Adrenal gland (tissue), 12 donors: ENCODE data around the gene ENOX1. TPM values are rescaled to one million over a fixed set of nuclear protein-coding genes. Genes with fewer than 3 reads are reported as not detected.

Source experiments
- DNase-seq, 7 donors: peaks; one replicate each; pipeline ENCODE4 v3.0.0-alpha.2; 2019 to 2020
- H3K27ac ChIP-seq, 5 donors: fragments of 200-600 bp; sonication (generic) in 4 of 5; 1 replicate in 3 of 5; 2 replicates in 2 of 5; pipeline versions ENCODE4 v1.5.1 to v1.8.0; 2016 to 2020; ENCODE audit warnings: mild to moderate bottlenecking in 1 of 5
- H3K27me3 ChIP-seq: fragments of 200-600 bp; 2 replicates; pipeline ENCODE4 v1.8.0; 2021
- H3K36me3 ChIP-seq, 2 donors: fragments of 200-600 bp; replicated peaks in 1 of 2; 1 replicate in 1 of 2; 2 replicates in 1 of 2; pipeline versions ENCODE4 v1.5.1 to v1.8.0; 2018 to 2022
- H3K4me1 ChIP-seq, 2 donors: fragments of 200-600 bp; replicated peaks in 1 of 2; 1 replicate in 1 of 2; 2 replicates in 1 of 2; pipeline versions ENCODE4 v1.5.1 to v1.8.0; 2018 to 2021
- H3K4me3 ChIP-seq, 4 donors: fragments of 200-600 bp; sonication (generic) in 3 of 4; one replicate each; pipeline ENCODE4 v1.5.1; 2016 to 2018
- H3K9me3 ChIP-seq, 3 donors: fragments of 200-600 bp; sonication (generic) in 1 of 3; replicated peaks in 1 of 3; 1 replicate in 2 of 3; 2 replicates in 1 of 3; pipeline versions ENCODE4 v1.5.1 to v1.8.0; 2016 to 2021
- CTCF ChIP-seq, 6 experiments: fragments of 450-650 bp in 4 of 6; fragments of 200-600 bp in 2 of 6; sonication (generic) in 1 of 6; IDR thresholded peaks; 1 replicate in 5 of 6; 2 replicates in 1 of 6; pipeline versions ENCODE4 v1.5.1 to v1.8.0; 2016 to 2021; ENCODE audit warnings: antibody characterized with exemption in 6 of 6, mild to moderate bottlenecking in 2 of 6, moderate library complexity in 1 of 6
- POLR2A ChIP-seq, 2 donors: fragments of 450-650 bp; IDR thresholded peaks; one replicate each; pipeline ENCODE4 v1.6.1; 2017; ENCODE audit warnings: antibody characterized with exemption in 2 of 2, mild to moderate bottlenecking in 2 of 2, moderate library complexity in 1 of 2
- WGBS, 4 donors: extraction: QIAGEN DNeasy Blood & Tissue Kit in 2 of 4; methylation state at CpG; one replicate each; pipeline versions ENCODE4 v1.1.5 to v1.1.7; 2013 to 2017; 5-methylcytosine and 5-hydroxymethylcytosine counted together
- intact Hi-C, 2 donors: fragments of 100-400 bp; cut with DNase I; formaldehyde crosslinking; loops; one replicate each; pipeline versions ENCODE4 v1.14.1 to v1.15.0; 2022 to 2023
- polyA plus RNA-seq, 3 donors: library from polyadenylated mRNA; stranded (reverse); fragments of 200-250 nt in 2 of 3; fragments of 350-450 nt in 1 of 3; fragmentation: Illumina TruSeq in 1 of 3; extraction: RNeasy Lipid Tissue Mini Kit (QIAGEN cat#74804) in 1 of 3; gene quantifications; one replicate each; pipeline ENCODE4 v1.2.3, GENCODE V29; 2013 to 2014
- total RNA-seq, 9 donors: library from RNA; depleted of rRNA in 4 of 9; stranded (reverse); fragments of >200 nt in 4 of 9; fragments of 120-200 nt in 1 of 9; fragmentation: NEBNext Ultra II Directional in 1 of 9; extraction: Animal tissue kit (Norgen Biotek cat#: 25700) in 1 of 9; gene quantifications; one replicate each; pipeline versions ENCODE4 v1.1.0 to v1.2.4, GENCODE V29; 2013 to 2023
- donor health status: healthy with polysubstance abuse.
- donor health status: Bipolar disorder and iron deficiency.
- donor health status: DM: yes; HTN: yes; CAD: no.
- donor health status: DM: no; HTN: no; CAD: no.
- donor health status: DM: no; HTN: no; CAD: no.
- donor health status: DM: yes; HTN: yes; CAD: no.

ENOX1 gene
- total and polyA plus RNA-seq, 12 donors: 0.25 to 5.8 (median 1.6) TPM

- TF ChIP-seq CTCF (IDR thresholded peaks at IDR 0.05): no peak
- no peak for TF ChIP-seq POLR2A (IDR thresholded peaks at IDR 0.05)
- Histone ChIP-seq H3K27me3 (no peaks in the 10 kb centered on the region), H3K36me3 (no peaks in the 10 kb centered on the region), H3K4me1 (no peaks in the 10 kb centered on the region), H3K4me3 (no peak overlapping the region), H3K27ac (no peak overlapping the region), H3K9me3 (peaks cover 0 to 4% (median 0%) of the 10 kb centered on the region in 3 donors)
- 39 to 54% (median 52%) methylated on average over 2 of the region's 2 CpGs for WGBS, 4 donors
- intact Hi-C loops: no loop called here
- no peak for DNase-seq
Observed at GRCh38 chr13:43698758-43699157, 88.0 kb downstream of the ENOX1 start.

GRCh38 chr13:43698009-43698408 is 88.8 kb downstream of the ENOX1 start:
- no peaks in the 10 kb centered on the region for H3K4me1 ChIP-seq
- no peaks in the 10 kb centered on the region for H3K27me3 ChIP-seq
- no peak overlapping the region for H3K4me3 ChIP-seq
- TF ChIP-seq POLR2A (IDR thresholded peaks at IDR 0.05) (no peak), CTCF (IDR thresholded peaks at IDR 0.05) (no peak)
- H3K9me3 ChIP-seq: peaks cover 0 to 4% (median 0%) of the 10 kb centered on the region in 3 donors
- intact Hi-C loops: no loop called here
- no peak for DNase-seq
- H3K36me3 ChIP-seq: no peaks in the 10 kb centered on the region
- 93 to 96% (median 94%) methylated on average over 2 of the region's 2 CpGs for WGBS, 4 donors
- no peak overlapping the region for H3K27ac ChIP-seq

GRCh38 chr13:43697323-43697722 is 89.4 kb downstream of the ENOX1 start:
- Histone ChIP-seq H3K27ac (no peak overlapping the region), H3K9me3 (peaks cover 0 to 4% (median 0%) of the 10 kb centered on the region in 3 donors), H3K4me3 (no peak overlapping the region), H3K27me3 (no peaks in the 10 kb centered on the region), H3K4me1 (no peaks in the 10 kb centered on the region), H3K36me3 (no peaks in the 10 kb centered on the region)
- TF ChIP-seq CTCF (IDR thresholded peaks at IDR 0.05) (no peak), POLR2A (IDR thresholded peaks at IDR 0.05) (no peak)
- WGBS, 4 donors: 46 to 65% (median 52%) methylated on average over 2 of the region's 2 CpGs
- intact Hi-C loops: no loop called here
- no peak for DNase-seq

- no peak for TF ChIP-seq POLR2A (IDR thresholded peaks at IDR 0.05)
- TF ChIP-seq CTCF (IDR thresholded peaks at IDR 0.05): no peak
- WGBS, 4 donors: 89 to 92% (median 90%) methylated on average over 1 of the region's 1 CpG
- intact Hi-C loops: no loop called here
Observed at GRCh38 chr13:43694146-43694664, 92.6 kb downstream of the ENOX1 start.

More at GRCh38 chr13:43694146-43694664, 92.6 kb downstream of the ENOX1 start:
- Histone ChIP-seq H3K27ac (no peak overlapping the region), H3K4me1 (no peaks in the 10 kb centered on the region), H3K27me3 (no peaks in the 10 kb centered on the region), H3K36me3 (no peaks in the 10 kb centered on the region), H3K9me3 (no peaks in the 10 kb centered on the region), H3K4me3 (no peak overlapping the region)
- no peak for DNase-seq
